Measurements from ENCODE around the gene BMF. TPM values are rescaled to one million over a fixed set of nuclear protein-coding genes. Genes with fewer than 3 reads are reported as not detected.

Gene BMF
- total and polyA plus RNA-seq, 2 donors (not counting 3 experiments of a cell fraction or from before 2014, with no cell fraction given), result 8.6 to 9.8 TPM

- no peak for DNase-seq (ENCODE audit: low read depth, low spot score)
- no peaks in the 10 kb centered on the region for H3K79me2 ChIP-seq (ENCODE audit: control insufficient read depth, insufficient read depth, low read length)
- no peaks in the 10 kb centered on the region for H4K20me1 ChIP-seq (replicated peaks; ENCODE audit: control insufficient read depth, extremely low read depth, insufficient read depth, low read length)
- CTCF ChIA-PET, result interaction anchor here (1.2 kb wide), 1 partner anchor 25 kb away, joined by 6 read pairs; no protein-coding TSS in a partner anchor
- no peak overlapping the region for H3K9ac ChIP-seq (replicated peaks; ENCODE audit: extremely low read depth, insufficient read depth, low read length)
- H3K9me1 ChIP-seq (replicated peaks; ENCODE audit: control insufficient read depth, extremely low read depth, insufficient read depth, low read length), result no peaks in the 10 kb centered on the region
- no peak overlapping the region for H3K27ac ChIP-seq (ENCODE audit: insufficient read depth, low read depth, low read length)
- dilution Hi-C loops (cut with MboI; ENCODE audit: extremely low pct_ligation_motif_present, low sequenced_read_pairs), result no loop called here
- peaks cover 36% of the 10 kb centered on the region for H3K4me1 ChIP-seq (ENCODE audit: control insufficient read depth, extremely low read depth, insufficient read depth, low read length)
- H3K9me3 ChIP-seq (replicated peaks; ENCODE audit: control insufficient read depth, insufficient read depth, low read length), result no peaks in the 10 kb centered on the region
- no peaks in the 10 kb centered on the region for H3K27me3 ChIP-seq (ENCODE audit: control insufficient read depth in 2 of 2, insufficient read depth in 2 of 2, low read length in 2 of 2)
- H3K36me3 ChIP-seq (ENCODE audit: control insufficient read depth in 2 of 2, extremely low read depth in 1 of 2, insufficient read depth in 2 of 2, low read length in 2 of 2), result no peaks in the 10 kb centered on the region
- no peak for FAIRE-seq
- no peak for TF ChIP-seq JUN (IDR thresholded peaks at IDR 0.05; ENCODE audit: borderline replicate concordance, insufficient read depth, insufficient read length, low read depth)
- TF ChIP-seq MAX (IDR thresholded peaks at IDR 0.05; ENCODE audit: insufficient read depth, insufficient read length), result no peak
- no peak for TF ChIP-seq POLR2AphosphoS5 (IDR thresholded peaks at IDR 0.05; ENCODE audit: insufficient read depth, low read depth, low read length)
- TF ChIP-seq MYC (IDR thresholded peaks at IDR 0.05; ENCODE audit: low read depth, low read length), result no peak
- TF ChIP-seq FOS (IDR thresholded peaks at IDR 0.05; ENCODE audit: borderline replicate concordance, insufficient read depth, low read length), result no peak
- no peak for TF ChIP-seq POLR2A (IDR thresholded peaks at IDR 0.05; ENCODE audit: low read depth, low read length)
- TF ChIP-seq GATA2 (IDR thresholded peaks at IDR 0.05; ENCODE audit: insufficient read depth, insufficient read length, low read depth, low read length), result no peak
- TF ChIP-seq, protein P1, sequence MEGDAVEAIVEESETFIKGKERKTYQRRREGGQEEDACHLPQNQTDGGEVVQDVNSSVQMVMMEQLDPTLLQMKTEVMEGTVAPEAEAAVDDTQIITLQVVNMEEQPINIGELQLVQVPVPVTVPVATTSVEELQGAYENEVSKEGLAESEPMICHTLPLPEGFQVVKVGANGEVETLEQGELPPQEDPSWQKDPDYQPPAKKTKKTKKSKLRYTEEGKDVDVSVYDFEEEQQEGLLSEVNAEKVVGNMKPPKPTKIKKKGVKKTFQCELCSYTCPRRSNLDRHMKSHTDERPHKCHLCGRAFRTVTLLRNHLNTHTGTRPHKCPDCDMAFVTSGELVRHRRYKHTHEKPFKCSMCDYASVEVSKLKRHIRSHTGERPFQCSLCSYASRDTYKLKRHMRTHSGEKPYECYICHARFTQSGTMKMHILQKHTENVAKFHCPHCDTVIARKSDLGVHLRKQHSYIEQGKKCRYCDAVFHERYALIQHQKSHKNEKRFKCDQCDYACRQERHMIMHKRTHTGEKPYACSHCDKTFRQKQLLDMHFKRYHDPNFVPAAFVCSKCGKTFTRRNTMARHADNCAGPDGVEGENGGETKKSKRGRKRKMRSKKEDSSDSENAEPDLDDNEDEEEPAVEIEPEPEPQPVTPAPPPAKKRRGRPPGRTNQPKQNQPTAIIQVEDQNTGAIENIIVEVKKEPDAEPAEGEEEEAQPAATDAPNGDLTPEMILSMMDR (IDR thresholded peaks at IDR 0.05; ENCODE audit: extremely low read depth in 1 of 2, insufficient read depth in 1 of 2, low read depth in 1 of 2, low read length in 2 of 2), result no peak
- no peak for TF ChIP-seq EZH2 (IDR thresholded peaks at IDR 0.05; ENCODE audit: borderline replicate concordance, low read depth, low read length, severe bottlenecking)
- H2AFZ ChIP-seq (ENCODE audit: low read depth, low read length), result no peak overlapping the region
- POLR2A ChIA-PET, result no interaction called here
- BruUV-seq (replicated peaks), result no TSS peak
- intact Hi-C loops (cut with micrococcal nuclease), result no loop called here
- H3K4me2 ChIP-seq (ENCODE audit: insufficient read depth, low read length), result no peak overlapping the region
- H3K4me3 ChIP-seq (replicated peaks in 1 of 3; ENCODE audit: insufficient read depth in 1 of 3, low read depth in 1 of 3, low read length in 3 of 3), result no peak overlapping the region
Observed at GRCh38 chr15:40079456-40079855, 29.2 kb downstream of the BMF start.

All from endothelial cell of umbilical vein (primary cell).